CD8-positive, alpha-beta memory T cell (primary cell): ENCODE measurements around the gene SHCBP1L. TPM values are rescaled to one million over a fixed set of nuclear protein-coding genes. Genes with fewer than 3 reads are reported as not detected.
"Not testable (repeated sequence)": the region's sequence is repeated elsewhere in the genome, so short reads cannot be mapped to it uniquely, and the experiment has no call there.

Experiments
- CTCF ChIA-PET: fragments of 350-600 bp; sonication (Branson Sonifier 250); formaldehyde crosslinking; loops from one replicate; lab custom pipeline; 2021; ENCODE audit warnings: antibody characterized with exemption; lab: Charles Lee
- POLR2A ChIA-PET: fragments of 350-600 bp; sonication (Branson Sonifier 250); formaldehyde crosslinking; loops from one replicate; lab custom pipeline; 2021; ENCODE audit warnings: antibody characterized with exemption; lab: Charles Lee
- DNase-seq, 5 donors: peaks; one replicate each; pipeline versions ENCODE4 v3.0.0 to v3.0.0-alpha.2; 2020 to 2022; ENCODE audit warnings: mixed read lengths in 1 of 5
- H3K27ac ChIP-seq: one replicate; pipeline ENCODE4 v1.7.0; 2013; ENCODE audit warnings: low read depth, mild to moderate bottlenecking, low read length, moderate library complexity
- H3K27me3 ChIP-seq: 2 replicates; pipeline ENCODE4 v1.7.0; 2013; ENCODE audit warnings: low read length, mild to moderate bottlenecking; ENCODE audit not compliant: insufficient read depth, poor library complexity, severe bottlenecking
- H3K36me3 ChIP-seq: 2 replicates; pipeline ENCODE4 v1.7.0; 2013; ENCODE audit warnings: mild to moderate bottlenecking, low read length, moderate library complexity; ENCODE audit not compliant: insufficient read depth
- H3K4me1 ChIP-seq: 2 replicates; pipeline ENCODE4 v1.7.0; 2013; ENCODE audit warnings: mild to moderate bottlenecking, low read length, moderate library complexity; ENCODE audit not compliant: insufficient read depth
- H3K4me3 ChIP-seq: 2 replicates; pipeline ENCODE4 v1.7.0; 2013; ENCODE audit warnings: mild to moderate bottlenecking, low read length
- H3K9me3 ChIP-seq: 2 replicates; pipeline ENCODE4 v1.7.0; 2013; ENCODE audit warnings: mild to moderate bottlenecking, low read length
- H3K27ac Mint-ChIP-seq, 8 donors: one replicate each; pipeline ENCODE4 v1.8.0; 2020 to 2021; ENCODE audit warnings: mixed read lengths in 8 of 8, mild to moderate bottlenecking in 6 of 8, inconsistent platforms in 3 of 8, moderate library complexity in 3 of 8
- H3K27me3 Mint-ChIP-seq, 2 donors: one replicate each; pipeline ENCODE4 v1.8.0; 2020 to 2021; ENCODE audit warnings: mixed read lengths in 2 of 2, mild to moderate bottlenecking in 1 of 2, moderate library complexity in 1 of 2
- H3K36me3 Mint-ChIP-seq, 3 donors: one replicate each; pipeline ENCODE4 v1.8.0; 2020 to 2021; ENCODE audit warnings: mixed read lengths in 3 of 3, inconsistent platforms in 1 of 3, mild to moderate bottlenecking in 1 of 3
- H3K4me1 Mint-ChIP-seq, 3 donors: one replicate each; pipeline ENCODE4 v1.8.0; 2020 to 2021; ENCODE audit warnings: mixed read lengths in 3 of 3, inconsistent platforms in 1 of 3, mild to moderate bottlenecking in 1 of 3
- H3K4me3 Mint-ChIP-seq, 7 donors: one replicate each; pipeline ENCODE4 v1.8.0; 2020 to 2021; ENCODE audit warnings: mixed read lengths in 7 of 7, mild to moderate bottlenecking in 6 of 7, moderate library complexity in 4 of 7, inconsistent platforms in 2 of 7
- H3K9me3 Mint-ChIP-seq, 5 donors: one replicate each; pipeline ENCODE4 v1.8.0; 2020 to 2022; ENCODE audit warnings: mixed read lengths in 5 of 5, mild to moderate bottlenecking in 3 of 5, moderate library complexity in 2 of 5, inconsistent platforms in 1 of 5
- polyA plus RNA-seq: library from polyadenylated mRNA; unstranded; fragments of 300-500 nt; fragmentation: Illumina TruSeq; gene quantifications from one replicate; pipeline ENCODE4 v1.2.3, GENCODE V29; 2021
- total RNA-seq, 2 experiments: library from RNA; stranded (reverse); gene quantifications; one replicate each; pipeline ENCODE4 v1.2.3, GENCODE V29; 2021

SHCBP1L gene
- total and polyA plus RNA-seq, 3 experiments from 2014 or later, result not detected

GRCh38 chr1:182956708-182957365 lies 3.9 kb upstream of the SHCBP1L start:
- no peak overlapping the region for H3K4me3 Mint-ChIP-seq
- DNase-seq, result no peak
- H3K4me3 ChIP-seq, result no peak overlapping the region
- ChIA-PET POLR2A (no interaction called here), CTCF (no interaction called here)
- H3K27me3 Mint-ChIP-seq, result peaks cover 20 to 41% of the 10 kb centered on the region in 2 donors
- no peaks in the 10 kb centered on the region for H3K36me3 Mint-ChIP-seq
- H3K9me3 ChIP-seq, result no peaks in the 10 kb centered on the region
- no peaks in the 10 kb centered on the region for H3K27me3 ChIP-seq
- H3K27ac ChIP-seq, result no peak overlapping the region
- H3K4me1 ChIP-seq, result no peaks in the 10 kb centered on the region
- H3K27ac Mint-ChIP-seq, result no peak overlapping the region
- no peaks in the 10 kb centered on the region for H3K36me3 ChIP-seq
- H3K4me1 Mint-ChIP-seq, result peaks cover 0 to 8% (median 0%) of the 10 kb centered on the region in 3 donors
- peaks cover 0 to 2% (median 0%) of the 10 kb centered on the region in 5 donors for H3K9me3 Mint-ChIP-seq

- H3K27ac Mint-ChIP-seq, result no peak overlapping the region
- Histone ChIP-seq H3K27ac (no peak overlapping the region), H3K4me3 (no peak overlapping the region), H3K9me3 (no peaks in the 10 kb centered on the region), H3K4me1 (no peaks in the 10 kb centered on the region), H3K27me3 (no peaks in the 10 kb centered on the region), H3K36me3 (no peaks in the 10 kb centered on the region)
- DNase-seq, result no peak
- no peak overlapping the region for H3K4me3 Mint-ChIP-seq
- H3K9me3 Mint-ChIP-seq, result peaks cover 0 to 2% (median 0%) of the 10 kb centered on the region in 5 donors
- peaks cover 0 to 8% (median 0%) of the 10 kb centered on the region in 3 donors for H3K4me1 Mint-ChIP-seq
- POLR2A ChIA-PET, result no interaction called here
- peaks cover 22 to 41% of the 10 kb centered on the region in 2 donors for H3K27me3 Mint-ChIP-seq
- no peaks in the 10 kb centered on the region for H3K36me3 Mint-ChIP-seq
- CTCF ChIA-PET, result no interaction called here
Observed at GRCh38 chr1:182955596-182956588, 2.9 kb upstream of the SHCBP1L start.

GRCh38 chr1:182953826-182954225 lies 860 bp upstream of the SHCBP1L start:
- no peaks in the 10 kb centered on the region for H3K36me3 ChIP-seq
- H3K36me3 Mint-ChIP-seq, result no peaks in the 10 kb centered on the region
- H3K4me1 Mint-ChIP-seq, result peaks cover 0 to 8% (median 0%) of the 10 kb centered on the region in 3 donors
- no peaks in the 10 kb centered on the region for H3K4me1 ChIP-seq
- H3K9me3 ChIP-seq, result no peaks in the 10 kb centered on the region
- H3K27me3 Mint-ChIP-seq, result peaks cover 22 to 37% of the 10 kb centered on the region in 2 donors
- no peak overlapping the region for H3K27ac ChIP-seq
- H3K9me3 Mint-ChIP-seq, result peaks cover 0 to 2% (median 0%) of the 10 kb centered on the region in 5 donors
- ChIA-PET CTCF (no interaction called here), POLR2A (no interaction called here)
- no peak overlapping the region for H3K4me3 ChIP-seq
- no peak overlapping the region for H3K27ac Mint-ChIP-seq
- DNase-seq, result no peak
- H3K27me3 ChIP-seq, result no peaks in the 10 kb centered on the region
- no peak overlapping the region for H3K4me3 Mint-ChIP-seq

- DNase-seq, H3K36me3 Mint-ChIP-seq, POLR2A ChIA-PET, H3K36me3 ChIP-seq, CTCF ChIA-PET, H3K4me3 Mint-ChIP-seq, H3K27me3 ChIP-seq, H3K9me3 ChIP-seq, H3K4me3 ChIP-seq, H3K4me1 ChIP-seq, H3K27ac ChIP-seq, H3K27ac Mint-ChIP-seq, H3K9me3 Mint-ChIP-seq, H3K4me1 Mint-ChIP-seq: not testable (repeated sequence)
- peaks cover 26 to 45% of the 10 kb centered on the region in 2 donors for H3K27me3 Mint-ChIP-seq
Observed at GRCh38 chr1:182943336-182943735, 9.6 kb downstream of the SHCBP1L start.

GRCh38 chr1:182942145-182942544 lies 10.8 kb downstream of the SHCBP1L start:
- H3K4me1 Mint-ChIP-seq, POLR2A ChIA-PET, H3K9me3 ChIP-seq, H3K27ac ChIP-seq, H3K27me3 ChIP-seq, DNase-seq, CTCF ChIA-PET, H3K36me3 Mint-ChIP-seq, H3K36me3 ChIP-seq, H3K4me3 Mint-ChIP-seq, H3K9me3 Mint-ChIP-seq, H3K4me1 ChIP-seq, H3K4me3 ChIP-seq: not testable (repeated sequence)
- Mint-ChIP-seq H3K27me3 (peaks cover 26 to 54% of the 10 kb centered on the region in 2 donors), H3K27ac (peak overlapping the region in 1 of 8 donors; percentile 40)

DNA sequence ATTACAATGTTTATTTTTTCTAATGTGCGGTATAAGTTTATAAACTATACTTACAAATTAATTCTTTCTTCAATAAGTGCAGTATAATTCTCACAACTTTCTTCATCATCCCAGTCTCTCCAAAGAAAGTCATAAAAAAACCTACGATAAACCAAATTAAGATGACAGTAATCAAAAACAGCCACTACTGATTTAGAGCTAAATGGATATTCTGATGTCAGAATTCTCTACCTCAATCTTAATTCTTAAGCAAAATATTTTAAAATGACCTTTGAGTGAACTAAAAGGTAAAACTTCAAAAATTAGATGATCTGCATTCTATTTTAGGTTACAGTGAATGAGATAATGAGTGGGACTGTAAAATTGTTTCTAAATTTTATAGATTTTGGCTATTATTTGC lies 13.6 kb downstream of the SHCBP1L start:
- no peaks in the 10 kb centered on the region for H3K36me3 ChIP-seq
- H3K4me1 ChIP-seq, result no peaks in the 10 kb centered on the region
- H3K27ac Mint-ChIP-seq, result no peak overlapping the region
- ChIA-PET POLR2A (no interaction called here), CTCF (no interaction called here)
- no peaks in the 10 kb centered on the region for H3K36me3 Mint-ChIP-seq
- no peak for DNase-seq
- peaks cover 0 to 4% (median 0%) of the 10 kb centered on the region in 3 donors for H3K4me1 Mint-ChIP-seq
- no peak overlapping the region for H3K27ac ChIP-seq
- no peak overlapping the region for H3K4me3 ChIP-seq
- H3K4me3 Mint-ChIP-seq, result no peak overlapping the region
- no peaks in the 10 kb centered on the region for H3K9me3 ChIP-seq
- no peaks in the 10 kb centered on the region for H3K27me3 ChIP-seq
- H3K9me3 Mint-ChIP-seq, result peaks cover 0 to 6% (median 6%) of the 10 kb centered on the region in 5 donors
- H3K27me3 Mint-ChIP-seq, result peaks cover 18 to 49% of the 10 kb centered on the region in 2 donors

DNA sequence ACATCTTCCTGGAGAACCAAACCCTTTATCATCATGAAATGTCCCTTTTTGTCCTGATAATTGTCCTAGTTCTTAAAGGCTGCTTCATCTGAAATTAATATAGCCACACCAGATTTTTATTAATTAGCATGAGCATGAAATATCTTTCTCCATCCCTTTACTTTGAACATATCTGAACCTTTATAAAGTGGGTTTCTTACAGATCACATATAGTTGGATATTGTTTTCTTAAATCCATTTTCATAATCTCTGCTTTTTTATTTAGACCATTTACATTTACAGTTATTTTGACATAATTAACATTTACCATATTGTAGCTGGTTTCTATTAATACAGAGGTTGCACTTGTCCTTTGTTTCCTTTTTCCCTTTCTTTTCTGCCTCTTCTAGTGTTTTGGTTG lies 17.2 kb downstream of the SHCBP1L start:
- no peak for DNase-seq
- Histone ChIP-seq H3K4me3 (no peak overlapping the region), H3K27ac (no peak overlapping the region), H3K27me3 (no peaks in the 10 kb centered on the region), H3K9me3 (no peaks in the 10 kb centered on the region), H3K36me3 (no peaks in the 10 kb centered on the region), H3K4me1 (no peaks in the 10 kb centered on the region)
- no peaks in the 10 kb centered on the region for H3K4me1 Mint-ChIP-seq
- no peaks in the 10 kb centered on the region for H3K36me3 Mint-ChIP-seq
- H3K4me3 Mint-ChIP-seq, result no peak overlapping the region
- ChIA-PET CTCF (no interaction called here), POLR2A (no interaction called here)
- no peak overlapping the region for H3K27ac Mint-ChIP-seq
- H3K9me3 Mint-ChIP-seq, result peaks cover 0 to 9% (median 6%) of the 10 kb centered on the region in 5 donors
- H3K27me3 Mint-ChIP-seq, result peaks cover 10 to 40% of the 10 kb centered on the region in 2 donors

- no peak overlapping the region for H3K4me3 Mint-ChIP-seq
- H3K4me1 Mint-ChIP-seq, result no peaks in the 10 kb centered on the region
- CTCF ChIA-PET, result no interaction called here
Observed at GRCh38 chr1:182930985-182931384, 22.0 kb downstream of the SHCBP1L start.

More at GRCh38 chr1:182930985-182931384, 22.0 kb downstream of the SHCBP1L start:
- H3K27ac Mint-ChIP-seq, result no peak overlapping the region
- Histone ChIP-seq H3K27me3 (no peaks in the 10 kb centered on the region), H3K9me3 (no peaks in the 10 kb centered on the region), H3K4me1 (no peaks in the 10 kb centered on the region), H3K4me3 (no peak overlapping the region), H3K36me3 (no peaks in the 10 kb centered on the region), H3K27ac (no peak overlapping the region)
- H3K9me3 Mint-ChIP-seq, result peaks cover 0 to 8% (median 4%) of the 10 kb centered on the region in 5 donors
- peaks cover 0 to 12% of the 10 kb centered on the region in 2 donors for H3K27me3 Mint-ChIP-seq
- POLR2A ChIA-PET, result no interaction called here
- no peaks in the 10 kb centered on the region for H3K36me3 Mint-ChIP-seq
- DNase-seq, result no peak
